HEK293 (cell line): Measurements from ENCODE around the gene AFF4.

Experiments
- CTCF ChIP-seq: fragments of 450-650 bp; formaldehyde crosslinking; IDR thresholded peaks from 2 replicates; pipeline ENCODE4 v1.5.1; 2016; ENCODE audit warnings: missing biosample characterization, missing genetic modification characterization
- MEIS1 ChIP-seq: sonication (generic); formaldehyde crosslinking; IDR thresholded peaks from 2 replicates; pipeline ENCODE4 v1.8.1; 2022; ENCODE audit warnings: missing genetic modification reagents, mild to moderate bottlenecking, borderline replicate concordance
- ZBTB49 ChIP-seq: fragments of 450-650 bp; formaldehyde crosslinking; IDR thresholded peaks from 2 replicates; pipeline ENCODE4 v1.5.1; 2016; ENCODE audit warnings: missing biosample characterization, missing genetic modification characterization, low read depth
- ZBTB8A ChIP-seq: fragments of 450-650 bp; formaldehyde crosslinking; IDR thresholded peaks from 2 replicates; pipeline ENCODE4 v1.5.1; 2016; ENCODE audit warnings: missing biosample characterization, missing genetic modification characterization
- ZNF112 ChIP-seq: fragments of 450-650 bp; formaldehyde crosslinking; IDR thresholded peaks from 2 replicates; pipeline ENCODE4 v1.5.0; 2017; ENCODE audit warnings: missing biosample characterization, missing genetic modification characterization
- ZNF146 ChIP-seq: fragments of 450-650 bp; formaldehyde crosslinking; IDR thresholded peaks from 2 replicates; pipeline ENCODE4 v1.5.1; 2016; ENCODE audit warnings: missing biosample characterization, missing genetic modification characterization
- ZNF239 ChIP-seq: fragments of 450-650 bp; formaldehyde crosslinking; IDR thresholded peaks from 2 replicates; pipeline ENCODE4 v1.5.1; 2016; ENCODE audit warnings: missing biosample characterization, missing genetic modification characterization
- ZNF521 ChIP-seq: fragments of 450-650 bp; formaldehyde crosslinking; IDR thresholded peaks from 2 replicates; pipeline ENCODE4 v1.5.1; 2017; ENCODE audit warnings: missing biosample characterization, mild to moderate bottlenecking, missing genetic modification characterization
- ZNF626 ChIP-seq: fragments of 450-650 bp; sonication (Bioruptor Pico); formaldehyde crosslinking; IDR thresholded peaks from 2 replicates; pipeline ENCODE4 v1.5.1; 2018; ENCODE audit warnings: missing biosample characterization, missing genetic modification characterization, inconsistent platforms
- ZNF639 ChIP-seq: fragments of 450-650 bp; formaldehyde crosslinking; IDR thresholded peaks from 2 replicates; pipeline ENCODE4 v1.5.1; 2016; ENCODE audit warnings: missing biosample characterization, missing genetic modification characterization
- ZNF768 ChIP-seq: fragments of 450-650 bp; formaldehyde crosslinking; IDR thresholded peaks from 2 replicates; pipeline ENCODE4 v1.5.1; 2018; ENCODE audit warnings: missing biosample characterization, mild to moderate bottlenecking, missing genetic modification characterization
- ZSCAN5A ChIP-seq: fragments of 450-650 bp; formaldehyde crosslinking; IDR thresholded peaks from 2 replicates; pipeline ENCODE4 v1.5.1; 2016; ENCODE audit warnings: missing biosample characterization, missing genetic modification characterization

- no peak for TF ChIP-seq CTCF (tag by site-specific recombination)
- TF ChIP-seq ZSCAN5A (tag by site-specific recombination) = no peak
- TF ChIP-seq ZNF146 (tag by site-specific recombination) = no peak
- no peak for TF ChIP-seq ZNF239 (tag by site-specific recombination)
- no peak for TF ChIP-seq ZNF768 (tag by site-specific recombination)
- TF ChIP-seq ZBTB49 (tag by site-specific recombination) = no peak
- no peak for TF ChIP-seq ZNF626
- no peak for TF ChIP-seq ZBTB8A (tag by site-specific recombination)
- no peak for TF ChIP-seq ZNF639
- no peak for TF ChIP-seq ZNF112
- no peak for TF ChIP-seq ZNF521
- TF ChIP-seq MEIS1 (CRISPR knock-in tag) = no peak
These were observed 132.2 kb downstream of the AFF4 start for GRCh38 chr5:132831095-132831860.
